C1 segment of cervical spinal cord (tissue), 14 donors: ENCODE results near the gene TRABD.

Experiments
- DNase-seq, 14 donors: peaks; one replicate each; lab custom pipeline; 2025; lab: John Stamatoyannopoulos, UW

Gene TRABD

DNA sequence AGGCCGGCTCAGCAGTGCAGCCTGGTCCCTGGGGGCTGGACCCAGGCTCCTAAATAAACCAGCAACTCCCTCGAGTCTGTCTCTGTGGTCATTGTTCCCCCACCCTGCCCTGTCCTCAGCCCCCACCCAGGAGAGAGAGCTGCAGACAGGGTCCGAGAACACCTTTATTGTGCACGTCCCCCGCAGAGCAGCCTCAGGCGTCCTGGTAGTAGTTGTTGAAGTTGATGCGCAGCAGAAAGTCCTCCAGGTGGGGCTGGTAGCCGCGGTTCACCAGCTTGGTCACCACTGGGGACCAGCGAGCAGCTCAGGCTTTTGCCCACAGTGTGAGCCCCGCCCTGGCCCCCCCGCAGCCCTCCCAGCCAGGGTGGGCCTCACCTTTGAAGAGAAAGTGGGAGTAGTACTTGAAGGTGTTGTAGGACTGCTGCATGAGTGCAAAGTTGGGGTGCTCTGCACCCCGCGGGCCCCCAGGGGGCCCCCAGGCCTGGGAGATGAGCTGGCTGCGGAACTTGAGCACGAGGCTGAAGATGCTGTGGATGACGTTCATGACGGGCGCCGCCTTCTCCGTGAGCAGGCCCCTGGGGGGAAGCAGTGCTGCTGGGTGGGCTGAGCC, 31.9 kb downstream of the TRABD start:
- no peak for DNase-seq

DNA sequence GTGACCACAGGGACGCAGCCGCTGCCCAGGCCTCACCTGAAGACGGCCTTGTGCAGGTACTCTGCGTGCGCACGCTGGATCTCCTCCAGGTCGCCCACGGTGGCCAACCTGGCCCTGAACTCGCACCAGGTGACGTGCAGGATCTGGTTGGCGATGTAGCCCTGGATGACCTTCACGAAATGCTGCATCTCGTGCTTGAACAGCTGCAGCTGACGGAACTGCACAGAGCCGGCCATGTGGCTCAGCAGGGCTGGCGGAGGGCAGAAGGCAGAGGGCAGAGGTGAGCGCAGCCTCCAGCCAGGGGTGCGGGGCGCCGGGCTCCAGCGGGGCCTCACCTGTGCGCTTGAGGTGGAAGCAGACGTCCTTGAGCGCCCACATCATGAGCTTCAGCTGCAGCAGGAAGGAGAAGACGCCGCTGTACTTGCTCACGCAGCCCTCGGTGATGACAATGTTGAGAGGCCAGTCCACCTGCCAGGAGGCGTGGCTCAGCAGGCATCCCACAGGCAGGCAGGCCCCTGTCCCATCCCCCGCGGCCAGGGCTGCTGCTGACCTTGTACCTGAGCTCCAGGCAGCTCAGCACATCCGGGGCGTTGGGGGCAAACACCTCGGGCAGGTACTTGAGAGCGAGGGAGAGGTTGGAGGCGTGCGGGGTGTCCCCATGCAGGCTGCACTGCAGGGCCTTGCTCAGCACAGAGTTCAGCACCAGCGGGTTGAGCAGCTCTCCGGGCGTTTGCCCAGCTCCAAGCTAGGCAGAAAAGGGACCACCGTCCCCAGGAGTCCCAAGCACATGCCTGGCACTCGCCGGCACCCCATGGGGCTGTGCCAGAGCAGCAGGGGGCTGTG, 32.7 kb downstream of the TRABD start:
- DNase-seq: no peak

DNA sequence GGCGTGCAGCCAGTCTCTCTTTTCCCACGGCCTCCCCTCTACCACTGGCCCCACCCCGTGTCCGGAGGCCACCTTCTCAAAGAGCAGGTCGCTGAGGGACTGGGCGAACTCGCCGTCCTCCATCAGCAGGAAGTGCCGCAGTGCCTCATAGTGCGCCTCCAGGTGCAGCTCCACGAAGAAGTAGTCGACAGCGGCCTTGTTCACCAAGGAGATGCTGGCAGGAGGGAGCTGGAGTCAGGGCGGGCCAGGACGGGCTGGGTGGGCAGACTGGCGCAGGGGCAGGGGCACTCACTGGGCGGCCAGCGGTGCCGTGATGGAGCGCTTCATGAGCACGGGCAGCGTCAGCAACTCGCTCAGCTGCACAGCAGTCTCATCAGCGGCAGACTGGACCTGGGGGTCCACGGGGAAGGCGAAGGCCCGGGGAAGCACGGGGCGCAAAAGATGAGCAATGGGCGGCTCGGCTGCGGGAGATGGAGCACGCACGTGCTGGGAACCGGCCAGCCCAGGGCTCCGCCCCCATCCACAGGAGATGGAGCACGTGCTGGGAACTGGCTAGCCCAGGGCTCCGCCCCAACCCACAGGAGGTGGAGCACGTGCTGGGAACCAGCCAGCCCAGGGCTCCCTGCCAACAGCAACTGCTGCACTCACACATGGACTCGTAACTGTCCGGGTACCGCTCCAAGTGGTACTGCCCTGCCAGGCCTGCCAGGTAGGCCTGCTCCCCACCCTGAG, 33.4 kb downstream of the TRABD start:
- no peak for DNase-seq

DNA sequence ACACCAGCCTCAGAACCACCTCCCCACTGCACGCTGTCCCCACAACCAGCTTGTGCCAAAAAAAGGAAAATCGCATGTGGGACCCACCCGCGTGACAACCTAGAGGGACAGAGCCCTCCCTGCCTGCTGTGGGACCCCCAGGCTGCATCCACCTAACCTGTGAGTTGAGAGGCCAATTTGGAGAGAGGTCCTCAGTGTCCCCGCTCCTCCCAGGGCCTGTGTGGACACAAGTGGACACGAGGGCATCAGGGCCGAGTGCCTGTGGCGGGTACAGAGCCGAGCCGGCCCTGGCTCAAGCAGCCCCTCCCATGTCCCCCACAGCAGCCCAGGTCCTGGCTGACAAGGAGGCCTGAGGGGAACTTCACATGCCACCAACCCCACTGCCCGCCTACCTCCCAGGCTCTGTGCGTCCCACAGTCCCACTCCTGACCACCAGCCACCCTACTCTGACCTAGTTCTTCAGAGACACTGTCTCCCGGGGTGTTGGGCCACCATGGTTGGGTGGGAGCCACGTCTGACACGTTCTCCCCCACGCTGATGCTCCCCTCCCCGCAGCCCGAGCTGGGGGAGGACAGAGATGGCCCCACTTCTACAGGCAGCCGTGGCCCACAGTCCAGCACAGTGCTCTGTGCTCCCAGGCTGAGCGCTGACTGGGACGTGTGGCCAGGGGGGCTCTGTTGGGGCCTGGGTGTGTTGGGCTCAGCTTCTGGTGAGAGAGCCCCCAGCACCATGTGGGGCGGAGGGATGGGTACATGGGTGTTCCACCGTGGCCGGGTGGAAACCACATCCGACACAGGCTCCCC, 34.3 kb downstream of the TRABD start:
- DNase-seq: no peak

- DNase-seq: no peak
Measured at GRCh38 chr22:50220603-50221409, 35.1 kb downstream of the TRABD start.

DNA sequence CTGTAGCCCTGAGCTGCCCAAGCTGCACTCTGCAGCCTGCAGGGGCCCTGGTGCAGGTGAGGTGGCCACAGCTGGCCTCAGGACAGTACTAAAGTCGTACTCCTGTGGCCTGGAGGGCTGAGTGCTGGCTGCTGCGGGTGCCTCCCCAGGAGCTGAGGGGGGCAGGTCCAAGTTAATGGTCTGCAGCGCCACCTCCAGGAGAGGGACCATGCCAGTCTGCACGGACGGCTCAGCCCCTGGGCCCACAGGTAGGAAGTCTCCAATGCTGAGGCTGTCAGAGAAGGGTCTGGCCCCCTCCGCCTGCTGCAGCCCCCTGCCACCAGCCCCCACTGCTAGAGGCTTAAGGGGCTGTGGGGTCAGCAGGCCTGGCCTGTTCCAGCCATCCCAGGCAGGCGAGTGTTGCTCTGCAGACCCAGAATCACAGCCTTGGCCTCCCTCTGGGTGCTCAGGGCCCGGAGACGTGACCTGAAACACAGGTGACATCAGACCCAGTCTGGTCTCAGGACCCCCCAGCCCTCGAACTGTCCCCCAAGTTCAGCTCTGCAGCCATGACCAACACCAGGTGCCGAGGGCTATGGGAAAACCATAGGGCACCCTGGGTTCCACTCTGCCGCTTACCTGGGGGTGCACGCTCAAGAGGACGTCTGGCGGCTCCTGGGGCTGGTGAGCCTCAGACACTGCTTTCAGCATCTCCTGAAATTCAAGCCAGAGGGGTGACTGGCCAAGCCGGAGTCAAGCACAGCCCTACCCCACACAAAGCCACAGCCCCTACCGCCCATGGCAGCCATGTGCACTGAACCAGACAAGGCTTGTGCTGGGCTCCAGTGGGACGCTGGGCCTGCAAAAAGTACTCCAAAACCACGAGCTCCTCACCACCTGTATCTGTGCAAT, 35.9 kb downstream of the TRABD start:
- DNase-seq: no peak

- DNase-seq: no peak
Measured at GRCh38 chr22:50222508-50222907, 36.8 kb downstream of the TRABD start.

GRCh38 chr22:50224071-50224470, 38.4 kb downstream of the TRABD start:
- DNase-seq: no peak

- DNase-seq: no peak
Measured at GRCh38 chr22:50225200-50225969, 39.7 kb downstream of the TRABD start.

- no peak for DNase-seq
Measured at GRCh38 chr22:50226063-50226874, 40.6 kb downstream of the TRABD start.

GRCh38 chr22:50226875-50227165, 41.1 kb downstream of the TRABD start:
- DNase-seq: no peak

GRCh38 chr22:50227579-50228215, 42.0 kb downstream of the TRABD start:
- no peak for DNase-seq

- no peak for DNase-seq
Measured at GRCh38 chr22:50228366-50228765, 42.7 kb downstream of the TRABD start.

- DNase-seq: no peak
Measured at GRCh38 chr22:50229370-50229769, 43.7 kb downstream of the TRABD start.

DNA sequence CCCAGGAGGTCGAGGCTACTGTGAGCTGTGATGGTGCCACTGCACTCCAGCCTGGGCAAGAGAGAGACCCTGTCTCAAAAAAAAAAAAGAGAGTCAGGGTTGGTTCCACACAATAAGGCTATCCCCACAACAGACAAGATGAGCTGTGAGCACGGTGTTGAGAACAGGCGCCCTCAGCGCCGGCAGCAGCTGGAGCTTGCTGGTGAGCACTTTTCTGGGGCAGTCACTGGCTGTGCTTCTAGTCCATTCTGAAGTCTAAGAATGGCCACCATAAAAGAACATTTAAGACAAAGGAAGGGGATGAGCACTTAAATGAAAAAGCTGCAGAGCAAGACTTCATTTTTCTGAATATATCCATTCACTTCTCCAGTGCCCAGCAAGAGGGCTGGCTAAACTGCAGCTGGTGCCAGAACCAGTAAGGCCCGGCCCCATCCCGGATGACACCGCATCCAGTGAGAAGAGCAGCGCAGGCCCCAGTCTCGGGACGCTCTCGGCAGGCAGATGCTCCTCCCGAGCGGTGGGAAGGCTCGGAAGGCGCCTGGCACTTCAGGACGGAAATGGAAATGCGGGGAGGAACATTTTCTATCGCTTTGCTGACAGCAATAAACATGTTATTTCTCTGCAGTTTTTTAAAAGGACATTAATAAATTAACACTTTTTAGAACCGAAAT, 46.9 kb downstream of the TRABD start:
- DNase-seq: no peak

DNA sequence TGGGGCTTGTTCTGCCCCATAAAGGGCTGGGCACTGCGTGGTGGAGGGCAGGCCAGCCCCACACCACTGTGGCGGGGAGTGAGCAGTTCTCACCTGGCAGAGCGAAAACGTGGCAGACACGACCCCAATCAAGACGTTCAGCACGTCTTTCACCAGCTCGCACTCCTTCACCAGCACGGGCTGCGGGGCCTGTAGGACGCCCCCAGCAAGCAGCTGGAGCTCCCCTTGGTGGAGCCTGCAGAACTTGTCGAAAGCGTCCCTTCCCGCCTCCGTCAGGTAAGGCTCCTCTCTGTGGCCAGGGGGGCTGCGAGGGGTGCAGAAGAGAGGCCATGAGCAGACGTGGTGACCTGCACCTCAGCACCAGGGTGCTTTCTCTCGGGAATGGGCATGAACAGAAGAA, 47.5 kb downstream of the TRABD start:
- no peak for DNase-seq

DNA sequence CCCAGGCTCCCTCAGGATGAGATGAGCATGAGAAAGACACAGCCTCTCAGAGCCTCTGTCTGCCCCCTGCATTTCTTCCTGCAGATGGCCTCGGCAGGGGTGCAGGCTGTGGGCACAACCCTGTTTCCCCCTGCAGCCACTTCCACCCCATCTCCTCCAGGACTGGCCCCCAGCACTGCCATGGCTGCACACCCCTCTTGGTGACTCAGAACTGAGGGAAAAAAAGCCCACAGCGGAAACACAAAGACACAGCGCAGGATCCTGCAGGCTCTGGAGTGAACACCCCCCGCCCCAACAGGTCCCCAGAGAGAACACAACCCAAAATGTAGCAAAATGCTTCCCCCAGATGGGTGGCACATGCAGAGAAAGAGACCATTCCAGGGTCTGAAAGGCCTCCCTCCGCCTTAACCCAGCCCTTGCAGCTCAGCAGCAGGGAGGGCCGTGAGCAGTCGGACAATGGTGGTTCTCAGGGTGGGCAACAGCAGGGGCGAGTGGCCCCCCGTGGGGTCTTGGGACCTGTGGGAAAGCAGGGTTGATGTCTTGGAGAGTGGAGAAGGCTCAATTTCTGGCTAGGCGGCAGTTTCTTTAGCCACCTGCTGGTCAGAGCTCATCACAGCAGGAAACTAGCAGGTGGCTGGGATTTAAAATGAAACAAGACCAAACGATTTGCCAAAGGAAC, 51.2 kb downstream of the TRABD start:
- DNase-seq: peak in 1 of 14 donors; percentile 58
